Hematopoietic multipotent progenitor cell treated with erythropoietin and hydrocortisone succinate and interleukin-3 and kit ligand, for 6 days (in vitro differentiated cells): ENCODE results near the gene SEC62.

Experiments
- DNase-seq: peaks from one replicate; pipeline ENCODE4 v3.0.0-alpha.2; 2015

SEC62 gene, protein sequence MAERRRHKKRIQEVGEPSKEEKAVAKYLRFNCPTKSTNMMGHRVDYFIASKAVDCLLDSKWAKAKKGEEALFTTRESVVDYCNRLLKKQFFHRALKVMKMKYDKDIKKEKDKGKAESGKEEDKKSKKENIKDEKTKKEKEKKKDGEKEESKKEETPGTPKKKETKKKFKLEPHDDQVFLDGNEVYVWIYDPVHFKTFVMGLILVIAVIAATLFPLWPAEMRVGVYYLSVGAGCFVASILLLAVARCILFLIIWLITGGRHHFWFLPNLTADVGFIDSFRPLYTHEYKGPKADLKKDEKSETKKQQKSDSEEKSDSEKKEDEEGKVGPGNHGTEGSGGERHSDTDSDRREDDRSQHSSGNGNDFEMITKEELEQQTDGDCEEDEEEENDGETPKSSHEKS

DNA sequence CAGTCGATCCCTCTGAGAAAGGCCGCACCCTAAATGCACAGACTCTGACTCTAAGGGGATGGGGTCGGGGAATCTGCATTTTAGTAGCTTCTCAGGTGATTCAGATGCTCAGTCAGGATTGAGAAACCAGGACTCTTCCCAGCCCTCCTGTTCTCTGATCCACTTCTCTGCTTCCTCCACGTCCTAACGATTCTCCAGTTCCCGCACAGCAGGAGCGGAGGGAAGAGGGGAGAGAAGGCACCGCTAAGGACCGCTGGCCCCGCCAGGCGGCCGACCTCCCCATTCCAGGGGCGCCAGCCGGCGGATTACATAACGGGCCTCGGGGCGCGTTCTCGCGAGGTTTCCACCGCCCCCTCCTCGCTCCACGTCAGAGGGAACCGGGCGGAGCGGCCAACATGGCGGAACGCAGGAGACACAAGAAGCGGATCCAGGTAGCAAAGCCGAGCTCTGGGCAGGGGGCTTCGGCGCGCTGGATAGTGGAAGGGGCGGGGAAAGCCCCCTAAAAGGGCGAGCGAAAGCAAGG lies at the start of gene SEC62:
SEC62 (plus strand) TSS at position 380 of the 523 bp plus-strand sequence; CDS start at position 396, 16 bp downstream.
- DNase-seq, result peak; percentile 96

DNA sequence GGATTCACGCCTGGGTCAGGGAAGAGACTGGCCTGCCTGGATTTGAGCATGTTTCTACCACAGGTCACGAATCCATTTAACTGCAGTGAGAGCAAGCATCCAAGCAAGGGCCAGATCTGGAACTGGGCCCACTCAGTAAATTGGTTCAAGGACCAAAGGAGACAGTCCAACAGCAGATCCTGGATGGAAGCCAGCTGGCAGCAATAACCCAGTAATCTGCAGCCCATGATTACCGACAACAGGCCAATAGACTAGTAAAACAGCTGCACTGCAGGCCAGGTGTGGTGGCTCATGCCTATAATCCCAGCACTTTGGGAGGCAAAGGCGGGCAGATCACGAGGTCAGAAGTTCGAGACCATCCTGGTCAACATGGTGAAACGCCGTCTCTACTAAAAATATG lies 43.4 kb upstream of the SEC62 start:
- peak; percentile 67 for DNase-seq

DNA sequence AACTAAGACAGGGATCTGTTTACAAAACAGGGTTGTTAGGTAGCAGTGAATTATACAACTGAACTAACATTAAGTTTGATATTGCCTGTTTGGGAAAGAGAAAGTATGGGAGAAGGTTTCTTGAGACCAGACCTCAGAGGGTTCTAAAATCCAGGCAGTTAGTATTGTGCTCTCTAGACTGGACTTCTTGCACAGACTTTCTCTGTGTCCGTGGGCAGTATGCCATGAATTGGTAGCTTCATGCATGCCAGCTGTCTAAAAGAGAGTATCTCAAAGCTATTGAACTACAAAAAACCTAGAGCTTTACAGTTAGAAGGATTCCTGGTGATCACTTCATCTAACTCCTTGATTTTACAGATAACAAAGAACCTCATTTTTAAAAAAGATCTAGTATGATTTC lies 42.8 kb upstream of the SEC62 start:
- DNase-seq, result no peak

DNA sequence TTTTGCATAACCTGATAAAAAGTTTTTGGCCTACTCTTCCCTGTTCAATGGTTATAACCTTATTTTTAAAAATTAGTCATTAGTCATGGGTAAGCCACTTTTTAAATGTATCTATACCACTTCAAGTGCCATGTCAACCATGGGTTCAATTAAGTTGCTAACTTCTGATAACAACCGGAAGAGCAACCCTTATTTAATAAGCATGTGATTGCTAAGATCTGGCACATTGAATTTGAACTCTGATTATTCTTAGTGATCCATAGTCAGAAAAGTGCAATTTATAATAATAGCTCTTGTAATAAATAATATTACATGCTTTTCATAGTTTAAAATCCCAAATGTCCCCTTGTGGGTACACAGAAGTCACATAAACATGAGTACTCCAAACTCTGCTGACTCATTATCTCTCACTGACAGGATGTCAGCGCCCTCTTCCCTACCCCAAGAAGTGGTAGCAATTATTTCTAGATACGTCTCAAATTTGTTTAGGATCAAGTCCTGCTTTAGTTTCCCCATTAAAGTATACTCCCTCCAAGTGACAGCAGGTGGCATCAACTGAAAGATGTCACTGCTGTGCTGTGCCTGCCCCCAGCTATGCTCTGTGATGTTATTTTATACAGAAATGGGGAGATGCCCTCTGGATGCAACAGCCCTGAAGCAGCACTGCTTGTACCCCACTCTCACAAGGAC lies 36.6 kb upstream of the SEC62 start:
- peak; percentile 95 for DNase-seq

DNA sequence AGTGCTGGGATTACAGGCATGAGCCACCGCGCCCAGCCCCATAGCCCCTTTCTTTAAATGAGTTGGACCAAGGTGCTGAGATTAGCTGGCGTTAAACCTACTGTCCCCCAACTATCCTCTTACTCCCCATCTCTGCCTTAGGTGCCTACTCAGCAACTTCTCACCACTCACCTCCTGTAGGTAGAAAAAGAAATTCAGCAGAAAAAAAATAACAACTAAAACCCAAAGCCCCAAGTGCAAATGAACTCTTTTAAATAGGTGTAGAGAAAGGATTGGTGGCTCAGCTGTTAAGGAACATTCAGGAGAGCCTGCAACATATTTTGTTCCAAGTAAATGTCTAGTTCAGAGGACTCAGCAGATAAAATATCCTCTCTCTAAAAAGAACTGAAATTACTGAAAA lies 35.8 kb upstream of the SEC62 start:
- no peak for DNase-seq

DNA sequence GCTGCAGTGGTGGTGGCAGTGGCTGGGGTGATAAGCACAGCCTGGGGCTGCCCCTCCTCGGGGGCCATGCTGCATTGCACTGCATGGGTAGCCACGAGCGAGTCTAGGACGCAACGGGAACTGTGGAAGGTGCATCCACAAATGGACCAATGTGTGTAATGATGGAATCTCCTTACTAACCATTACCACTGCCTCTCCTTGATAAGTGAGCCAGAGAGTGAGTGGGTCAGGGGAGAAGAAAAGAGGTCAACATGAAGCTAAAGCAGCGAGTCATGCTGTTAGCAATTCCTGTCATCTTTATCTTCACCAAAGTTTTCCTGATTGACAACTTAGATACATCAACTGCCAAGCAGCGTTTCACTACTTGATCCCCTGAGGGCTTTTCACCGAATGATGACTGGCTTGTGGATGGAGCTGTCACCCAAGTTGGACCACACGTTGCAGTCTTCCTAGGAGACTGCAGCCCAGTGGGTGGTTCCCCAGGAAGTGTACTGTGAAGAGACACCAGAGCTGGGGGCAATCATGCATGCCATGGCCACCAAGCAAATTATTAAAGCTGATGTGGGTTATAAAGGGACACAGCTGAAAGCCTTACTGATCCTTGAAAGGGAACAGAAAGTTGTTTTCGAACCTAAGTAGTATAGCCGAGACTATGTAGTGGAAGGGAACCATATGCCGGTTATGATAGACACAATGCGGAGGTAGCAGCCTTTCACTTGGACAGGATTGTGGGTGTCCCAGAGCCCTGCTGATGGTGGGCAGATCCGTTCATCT lies 34.7 kb upstream of the SEC62 start:
- DNase-seq, result no peak

DNA sequence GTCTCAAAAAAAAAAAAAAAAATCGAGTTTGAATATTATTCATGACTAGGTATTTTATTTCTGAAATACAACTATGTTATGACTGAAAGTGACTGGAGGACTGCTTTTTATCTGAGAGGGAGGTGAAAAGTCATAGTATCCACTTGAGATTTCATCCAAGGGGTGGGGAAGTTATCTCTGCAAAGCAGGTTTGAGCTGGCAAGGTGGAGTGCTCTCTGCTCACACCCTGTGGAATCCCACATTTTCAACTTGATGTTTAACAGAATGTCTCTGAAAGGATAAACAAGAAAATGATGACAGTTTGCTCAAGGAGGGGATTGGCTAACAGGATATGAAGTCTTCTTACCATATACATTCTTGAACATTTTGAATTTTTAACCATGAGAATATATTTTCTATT lies 27.3 kb upstream of the SEC62 start:
- peak; percentile 91 for DNase-seq

DNA sequence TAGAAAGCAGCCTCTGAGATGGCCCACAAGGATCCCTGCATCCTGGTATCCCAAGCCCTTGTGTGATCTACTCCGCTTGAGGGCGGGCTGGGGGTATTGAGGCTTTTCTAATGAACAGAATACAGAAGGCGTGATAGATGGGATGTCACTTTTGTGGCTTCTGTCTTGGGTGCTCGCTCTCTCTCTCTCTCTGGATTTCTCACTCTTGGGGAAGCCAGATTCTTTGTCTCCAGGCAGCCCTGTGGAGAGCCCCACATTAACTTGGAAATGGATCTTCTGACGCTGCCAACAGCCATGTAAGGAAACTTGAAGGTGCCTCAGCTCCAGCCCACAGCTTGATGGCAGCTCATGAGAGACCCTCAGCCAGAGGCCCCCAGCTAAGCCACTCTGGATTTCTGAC lies 26.9 kb upstream of the SEC62 start:
- peak; percentile 15 for DNase-seq

DNA sequence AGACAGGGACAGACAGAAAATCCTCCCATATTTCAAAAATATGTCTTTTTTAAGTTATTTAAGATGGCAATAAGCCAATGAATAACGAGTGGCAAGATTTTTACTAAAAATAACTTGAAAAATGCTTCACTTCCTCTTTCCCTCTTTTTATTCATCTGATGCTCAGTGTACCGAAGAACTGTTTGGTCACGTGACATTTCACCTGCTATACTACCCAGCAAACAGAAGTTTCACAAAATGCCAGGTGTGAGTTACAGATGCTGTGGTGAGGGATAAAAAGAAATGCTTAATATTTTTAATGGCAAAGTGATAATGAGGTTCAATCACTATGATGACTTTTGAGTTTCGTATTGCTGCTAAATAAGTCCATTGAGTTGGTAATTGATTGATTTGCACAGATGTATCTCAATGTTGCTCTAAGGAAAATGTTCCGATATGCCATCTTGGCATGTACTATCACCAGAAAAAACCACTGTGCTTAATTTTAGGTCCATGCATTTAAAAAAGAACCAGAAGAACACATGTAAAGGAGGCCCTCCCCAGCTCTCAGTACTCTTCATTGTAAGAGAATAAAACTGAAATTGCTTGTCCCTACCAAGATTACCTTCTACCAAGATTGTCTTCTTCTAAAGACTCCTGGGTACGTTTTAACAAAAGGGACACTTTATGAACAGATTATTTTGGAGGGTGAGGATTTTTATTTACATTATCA lies 26.0 kb upstream of the SEC62 start:
- peak; percentile 47 for DNase-seq

DNA sequence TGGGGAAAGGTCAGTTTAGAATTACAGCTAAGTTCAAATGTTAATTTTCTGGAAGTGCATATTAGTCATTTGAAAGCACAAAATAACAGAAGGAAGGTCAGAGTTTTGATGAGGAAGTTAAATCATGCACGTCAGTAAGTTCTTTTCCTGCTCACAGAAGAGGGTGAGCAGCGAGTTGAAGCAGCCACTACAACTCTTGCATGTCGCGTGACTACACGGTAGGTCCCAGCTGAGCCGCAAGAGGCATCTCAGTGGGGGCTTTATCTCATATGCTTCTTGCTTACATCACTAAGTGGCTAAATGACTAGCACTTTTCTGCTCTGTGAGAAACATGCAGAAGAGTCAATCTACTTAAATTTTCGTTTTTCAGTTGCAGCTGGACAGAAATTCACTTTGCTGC lies 21.3 kb upstream of the SEC62 start:
- DNase-seq, result peak; percentile 95

DNA sequence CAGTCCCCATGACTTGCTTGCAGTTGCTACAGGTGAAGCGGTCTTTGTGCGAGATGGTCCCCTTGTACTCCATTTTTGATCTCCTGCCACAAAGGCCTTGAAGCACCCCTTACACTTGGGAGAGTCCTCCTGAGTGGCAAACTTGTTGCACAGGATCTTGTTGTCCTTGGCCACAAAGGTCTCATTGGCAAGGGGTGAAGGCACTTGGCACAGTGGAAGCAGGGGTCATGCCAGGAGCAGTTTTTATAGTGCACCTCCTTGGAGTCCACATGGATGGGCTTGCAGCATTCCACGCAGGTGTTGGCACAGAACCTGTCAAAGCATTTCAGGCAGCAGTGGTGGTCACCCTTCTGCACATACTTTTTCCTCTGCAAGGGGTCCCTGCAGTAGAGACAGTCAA lies 20.3 kb upstream of the SEC62 start:
- no peak for DNase-seq

DNA sequence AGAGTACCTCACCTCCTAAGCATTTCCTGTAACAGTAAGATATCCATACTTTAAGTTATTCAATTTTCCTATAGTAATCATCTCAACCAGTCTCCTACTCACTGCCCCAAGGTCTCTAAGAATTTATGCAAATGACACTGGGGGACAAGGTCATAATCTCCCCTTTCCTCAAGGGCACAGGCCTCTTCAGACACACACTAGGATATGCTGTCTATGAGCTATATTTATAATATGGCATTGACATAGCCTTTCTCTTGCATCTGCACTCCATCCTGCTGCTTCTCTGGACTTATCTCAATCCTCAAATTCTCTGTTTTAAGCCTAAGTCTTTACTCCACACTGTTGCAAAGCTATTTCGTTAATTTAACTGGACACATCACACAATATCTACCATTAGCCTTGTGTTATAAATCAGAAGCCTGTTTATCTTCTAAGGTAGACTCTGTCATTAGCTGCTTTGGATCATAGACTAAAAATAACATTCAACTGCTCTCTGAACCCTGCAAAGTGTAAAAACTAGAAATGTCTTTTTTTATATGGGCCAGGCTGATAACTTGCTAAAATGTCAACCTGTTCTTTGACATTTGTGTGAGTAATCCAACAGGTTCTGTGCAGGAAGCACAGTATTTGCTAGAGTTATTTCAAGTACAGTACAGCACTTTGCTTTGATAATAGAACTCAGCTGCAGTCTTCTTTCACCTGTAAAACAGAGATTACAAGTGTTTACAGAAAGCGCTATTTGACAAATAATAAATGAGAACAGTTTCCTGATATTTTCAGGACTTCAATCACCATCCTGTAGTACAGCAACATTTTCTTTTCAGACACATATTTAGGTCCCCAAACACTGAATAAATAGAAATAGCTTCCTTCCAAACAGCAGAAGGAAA lies 17.8 kb upstream of the SEC62 start:
- DNase-seq, result no peak

DNA sequence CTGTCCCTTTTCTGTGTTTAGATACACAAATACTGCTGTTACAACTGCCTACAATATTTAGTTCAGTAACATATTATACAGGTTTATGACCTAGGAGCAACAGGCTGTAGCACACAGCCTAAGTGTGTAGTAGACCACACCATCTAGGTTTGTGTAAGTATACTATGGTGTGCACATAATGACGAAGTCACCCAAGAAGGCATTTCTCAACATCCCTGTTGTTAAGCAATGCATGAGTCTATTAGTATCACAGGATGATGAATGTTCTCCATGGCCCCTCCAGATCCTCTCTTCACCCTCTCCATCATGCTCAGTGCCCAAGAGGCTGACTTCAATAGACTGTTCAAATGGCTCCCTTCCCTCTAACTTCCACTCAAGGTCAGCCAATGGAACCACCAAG lies 14.6 kb upstream of the SEC62 start:
- no peak for DNase-seq

DNA sequence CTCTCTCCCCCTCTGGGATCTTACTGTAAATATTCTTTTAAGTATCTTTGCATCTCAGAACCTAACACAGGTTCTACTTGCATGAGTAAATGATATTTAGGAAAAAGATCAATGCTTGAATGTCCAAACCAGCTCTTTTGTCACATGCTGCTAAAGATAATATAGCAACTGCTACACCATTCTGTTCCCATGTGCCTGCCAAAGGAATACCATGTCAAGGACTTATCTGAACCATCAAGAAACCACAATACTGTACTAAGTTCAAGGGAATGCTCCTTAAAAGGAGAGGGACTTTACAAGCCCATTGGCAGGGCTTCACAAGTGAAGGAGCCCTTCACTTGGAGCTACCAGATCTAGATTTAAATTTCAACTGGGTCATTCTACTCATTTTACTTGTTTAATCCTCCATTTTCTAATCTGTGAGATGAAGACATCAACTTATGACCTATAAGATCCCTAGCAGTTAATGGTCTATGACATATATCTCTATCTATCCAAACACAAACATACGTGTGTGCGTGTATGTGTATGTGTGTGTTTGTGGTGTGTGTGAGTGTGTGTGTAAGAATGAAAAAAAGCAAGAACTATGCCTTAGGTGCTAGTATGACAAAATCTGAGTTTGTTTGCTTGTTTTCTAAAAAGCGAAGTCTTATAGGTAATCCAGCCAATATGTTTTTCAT lies 13.0 kb upstream of the SEC62 start:
- peak; percentile 42 for DNase-seq

DNA sequence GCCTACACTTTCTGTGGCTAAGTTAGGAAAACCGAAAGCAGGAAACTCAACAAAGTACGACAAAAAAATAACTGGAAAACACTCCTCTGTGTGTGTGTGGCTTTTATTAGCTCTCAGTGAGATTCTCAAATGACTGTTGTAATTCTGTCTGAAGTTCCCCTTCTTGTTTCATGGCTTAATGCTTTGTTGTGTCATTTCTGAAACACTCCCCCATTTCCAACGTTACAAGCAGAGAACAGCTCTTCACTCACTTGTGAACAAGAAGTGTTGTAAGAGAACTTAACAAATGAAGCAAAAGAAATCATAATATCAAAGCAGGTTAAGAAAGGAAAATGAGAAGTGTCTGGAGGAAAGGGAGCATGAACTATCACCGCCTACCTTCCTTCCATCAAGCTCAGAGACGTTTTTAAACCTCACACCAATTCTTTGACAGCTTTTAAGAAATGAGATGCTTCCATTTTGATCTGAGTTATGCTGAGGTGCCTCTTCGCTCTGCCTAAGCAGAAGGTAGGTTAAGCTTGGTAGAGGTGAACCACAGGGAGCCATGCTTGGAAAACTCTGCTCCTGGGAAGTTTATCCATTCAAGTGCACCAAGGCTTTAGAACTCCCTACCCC lies 12.4 kb upstream of the SEC62 start:
- peak; percentile 62 for DNase-seq

DNA sequence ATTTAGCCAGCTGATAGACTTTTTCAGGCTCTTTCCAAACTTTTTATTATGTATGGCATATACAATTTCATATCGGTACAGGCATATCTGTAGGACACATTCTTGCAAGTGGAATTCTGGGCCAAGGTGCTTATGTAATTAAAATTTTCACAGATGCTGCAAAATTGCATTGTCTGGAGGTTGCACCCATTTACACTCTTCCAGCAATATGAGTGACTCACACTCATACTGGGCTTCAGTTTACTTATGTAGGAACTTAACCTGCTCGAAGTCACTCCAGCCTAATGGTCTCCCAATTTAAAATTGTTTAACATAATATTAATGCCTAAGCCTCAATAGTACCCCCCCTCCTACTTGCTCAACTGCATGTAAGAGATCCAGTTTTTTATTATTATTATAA lies 11.2 kb upstream of the SEC62 start:
- DNase-seq, result no peak

DNA sequence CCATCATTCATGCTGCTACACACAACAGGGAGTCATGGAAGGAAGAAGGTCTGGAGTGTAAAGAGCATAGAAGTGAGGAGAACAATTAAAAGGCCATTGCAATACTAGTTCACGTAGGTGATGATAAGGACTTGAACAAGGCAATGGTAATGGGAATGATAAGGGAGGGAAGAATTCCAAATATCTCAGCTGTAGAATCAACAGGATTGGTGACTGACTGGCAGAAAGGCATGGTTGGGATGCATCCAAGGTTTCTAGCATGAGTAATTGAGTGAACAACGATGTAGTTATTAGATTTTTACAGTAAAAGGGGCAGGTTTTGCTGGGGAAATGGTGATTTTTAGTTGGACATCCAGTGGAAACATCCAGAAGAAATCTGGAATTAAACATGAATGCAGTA lies 2.4 kb upstream of the SEC62 start:
- DNase-seq, result no peak

DNA sequence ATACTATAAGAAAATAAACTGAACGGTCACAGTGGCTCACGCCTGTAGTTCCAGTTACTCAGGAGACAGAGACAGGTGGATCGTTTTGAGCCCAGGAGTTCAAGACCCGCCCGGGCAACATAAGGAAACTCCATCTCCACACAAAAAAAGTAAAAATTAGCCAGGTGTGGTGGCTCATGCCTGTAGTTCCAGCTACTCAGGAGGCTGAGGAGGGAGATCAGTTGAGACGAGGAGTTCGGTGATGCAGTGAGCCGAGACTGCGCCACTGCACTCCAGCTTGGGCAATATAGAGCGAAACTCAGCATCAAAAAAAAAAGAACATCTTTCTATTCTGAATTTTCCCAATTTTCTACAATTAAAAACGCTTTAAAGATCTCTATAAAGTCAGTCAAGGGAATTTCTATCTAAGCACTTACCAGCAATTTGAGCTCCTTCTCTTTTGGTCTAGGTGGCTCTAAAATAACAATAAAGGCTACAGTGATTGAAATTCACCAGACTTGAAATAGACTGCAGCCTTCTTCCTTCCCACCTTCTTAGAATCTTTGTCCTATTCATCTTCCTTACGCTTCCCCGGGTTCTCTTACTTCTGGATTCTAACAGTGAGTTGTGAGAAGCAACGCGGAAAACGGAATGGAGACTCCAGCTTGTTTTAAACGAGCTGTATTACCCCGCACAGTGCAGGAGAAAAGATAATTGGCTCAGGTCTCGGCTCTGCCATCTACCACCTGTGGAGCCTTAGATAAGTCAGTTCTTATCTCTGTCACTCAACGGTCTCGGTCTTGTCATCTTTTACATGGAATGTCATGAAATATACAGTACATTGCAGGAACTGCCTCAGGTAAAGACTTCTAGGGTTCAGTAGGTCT lies 812 bp upstream of the SEC62 start:
- DNase-seq, result no peak
